GM23248 (cell line): ENCODE results near the gene EFCAB6.

Experiments used
- EZH2 ChIP-seq: fragments of 200-600 bp; sonication (generic); IDR thresholded peaks from 2 replicates; pipeline ENCODE4 v1.6.1; 2018; ENCODE audit warnings: antibody characterized with exemption, mild to moderate bottlenecking; ENCODE audit not compliant: insufficient read depth, poor library complexity, severe bottlenecking
- EZH2phosphoT487 ChIP-seq: fragments of 200-600 bp; sonication (generic); IDR thresholded peaks from 2 replicates; pipeline ENCODE4 v1.6.1; 2018; ENCODE audit warnings: antibody characterized with exemption, moderate library complexity, mild to moderate bottlenecking, low read depth; ENCODE audit not compliant: insufficient read depth

- no peak for TF ChIP-seq EZH2
- TF ChIP-seq EZH2phosphoT487: no peak
Observed at GRCh38 chr22:43488937-43489336, 323.2 kb downstream of the EFCAB6 start.
